Inflammatory macrophage (primary cell): Measurements from ENCODE around the gene FHIT.
"Not testable (repeated sequence)": the region's sequence is repeated elsewhere in the genome, so short reads cannot be mapped to it uniquely, and the experiment has no call there.

Experiments
- DNase-seq, 2 donors: peaks; one replicate each; pipeline ENCODE4 v3.0.0-alpha.2; 2020 to 2022

Gene FHIT

GRCh38 chr3:59812237-59813147 is 1438.8 kb downstream of the FHIT start:
- no peak for DNase-seq

GRCh38 chr3:59811160-59811559 is 1440.1 kb downstream of the FHIT start:
- DNase-seq, result no peak

GRCh38 chr3:59810606-59811005 is 1440.6 kb downstream of the FHIT start:
- no peak for DNase-seq

- no peak for DNase-seq
These were observed 1441.4 kb downstream of the FHIT start for GRCh38 chr3:59809710-59810444.

GRCh38 chr3:59809016-59809415 is 1442.2 kb downstream of the FHIT start:
- DNase-seq, result no peak

GRCh38 chr3:59808446-59808845 is 1442.8 kb downstream of the FHIT start:
- DNase-seq, result no peak

GRCh38 chr3:59803268-59803667 is 1448.0 kb downstream of the FHIT start:
- no peak for DNase-seq

- not testable (repeated sequence) for DNase-seq
These were observed 1448.8 kb downstream of the FHIT start for GRCh38 chr3:59802453-59802852.

GRCh38 chr3:59802045-59802444 is 1449.2 kb downstream of the FHIT start:
- no peak for DNase-seq

- no peak for DNase-seq
These were observed 1450.8 kb downstream of the FHIT start for GRCh38 chr3:59800481-59800880.

GRCh38 chr3:59798372-59799086 is 1452.7 kb downstream of the FHIT start:
- DNase-seq, result no peak

- DNase-seq, result no peak
These were observed 1453.7 kb downstream of the FHIT start for GRCh38 chr3:59797533-59797932.

GRCh38 chr3:59796456-59796855 is 1454.8 kb downstream of the FHIT start:
- no peak for DNase-seq

- DNase-seq, result no peak
These were observed 1455.5 kb downstream of the FHIT start for GRCh38 chr3:59795756-59796155.

- no peak for DNase-seq
These were observed 1457.3 kb downstream of the FHIT start for GRCh38 chr3:59793976-59794375.

- DNase-seq, result no peak
These were observed 1459.4 kb downstream of the FHIT start for GRCh38 chr3:59791774-59792308.

- no peak for DNase-seq
These were observed 1461.0 kb downstream of the FHIT start for GRCh38 chr3:59790241-59790640.

GRCh38 chr3:59788801-59789200 is 1462.5 kb downstream of the FHIT start:
- no peak for DNase-seq

- no peak for DNase-seq
These were observed 1463.1 kb downstream of the FHIT start for GRCh38 chr3:59788133-59788532.

GRCh38 chr3:59786374-59786773 is 1464.9 kb downstream of the FHIT start:
- DNase-seq, result no peak

GRCh38 chr3:59784164-59784563 is 1467.1 kb downstream of the FHIT start:
- no peak for DNase-seq

- DNase-seq, result peak in 1 of 2 donors; percentile 11
These were observed 1467.7 kb downstream of the FHIT start for GRCh38 chr3:59783468-59783988.

GRCh38 chr3:59782664-59783063 is 1468.6 kb downstream of the FHIT start:
- no peak for DNase-seq
